ENCODE results near the gene IQSEC3.

IQSEC3 gene

GRCh38 chr12:202081-202731 lies 135.6 kb downstream of the IQSEC3 start:
- Histone ChIP-seq H3K4me1 (ENCODE audit: insufficient read depth, low read length) (no peaks in the 10 kb centered on the region), H3K4me2 (ENCODE audit: insufficient read depth, low read length) (no peak overlapping the region), H3K27me3 (ENCODE audit: insufficient read depth, low read length, poor library complexity) (no peaks in the 10 kb centered on the region), H3K27ac (ENCODE audit: low read length) (no peak overlapping the region), H3K36me3 (ENCODE audit: insufficient read depth, low read length) (no peaks in the 10 kb centered on the region), H3K79me2 (ENCODE audit: insufficient read depth, low read length) (no peaks in the 10 kb centered on the region), H3K9me3 (ENCODE audit: insufficient read depth, low read length, severe bottlenecking) (no peaks in the 10 kb centered on the region), H4K20me1 (ENCODE audit: insufficient read depth, low read length) (0 out of 2 replicates have a peak, but pooled peaks cover 5% of the 10 kb centered on the region), H3K9ac (ENCODE audit: low read depth, low read length) (no peak overlapping the region), H2AFZ (ENCODE audit: low read depth, low read length) (no peak overlapping the region), H3K4me3 (ENCODE audit: low read depth in 1 of 2, low read length in 2 of 2) (no peak overlapping the region)
- ATAC-seq (ENCODE audit: insufficient read depth, low read depth) (no peak), DNase-seq (no peak)
- TF ChIP-seq, protein P1, sequence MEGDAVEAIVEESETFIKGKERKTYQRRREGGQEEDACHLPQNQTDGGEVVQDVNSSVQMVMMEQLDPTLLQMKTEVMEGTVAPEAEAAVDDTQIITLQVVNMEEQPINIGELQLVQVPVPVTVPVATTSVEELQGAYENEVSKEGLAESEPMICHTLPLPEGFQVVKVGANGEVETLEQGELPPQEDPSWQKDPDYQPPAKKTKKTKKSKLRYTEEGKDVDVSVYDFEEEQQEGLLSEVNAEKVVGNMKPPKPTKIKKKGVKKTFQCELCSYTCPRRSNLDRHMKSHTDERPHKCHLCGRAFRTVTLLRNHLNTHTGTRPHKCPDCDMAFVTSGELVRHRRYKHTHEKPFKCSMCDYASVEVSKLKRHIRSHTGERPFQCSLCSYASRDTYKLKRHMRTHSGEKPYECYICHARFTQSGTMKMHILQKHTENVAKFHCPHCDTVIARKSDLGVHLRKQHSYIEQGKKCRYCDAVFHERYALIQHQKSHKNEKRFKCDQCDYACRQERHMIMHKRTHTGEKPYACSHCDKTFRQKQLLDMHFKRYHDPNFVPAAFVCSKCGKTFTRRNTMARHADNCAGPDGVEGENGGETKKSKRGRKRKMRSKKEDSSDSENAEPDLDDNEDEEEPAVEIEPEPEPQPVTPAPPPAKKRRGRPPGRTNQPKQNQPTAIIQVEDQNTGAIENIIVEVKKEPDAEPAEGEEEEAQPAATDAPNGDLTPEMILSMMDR (IDR thresholded peaks at IDR 0.05; ENCODE audit: borderline replicate concordance, extremely low read depth, low read length, poor library complexity, severe bottlenecking), result no peak
- no peak for TF ChIP-seq EZH2 (IDR thresholded peaks at IDR 0.05; ENCODE audit: borderline replicate concordance, low read depth, low read length, severe bottlenecking)

DNA sequence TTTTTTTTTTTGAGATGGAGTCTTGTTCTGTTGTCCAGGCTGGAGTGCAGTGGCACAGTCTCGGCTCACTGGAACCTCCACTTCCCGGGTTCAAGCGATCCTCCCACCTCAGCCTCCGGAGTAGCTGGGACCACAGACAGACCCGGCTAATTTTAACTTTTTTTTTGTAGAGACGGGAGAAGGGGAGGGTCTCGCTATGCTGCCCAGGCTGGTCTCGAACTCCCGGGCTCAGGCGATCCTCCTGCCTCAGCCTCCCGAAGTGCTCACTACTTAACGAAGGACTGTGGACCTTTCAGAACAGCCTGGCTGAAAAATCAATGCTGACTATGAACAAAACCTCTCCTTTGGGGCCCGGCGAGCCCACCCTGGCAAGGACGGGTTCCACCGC lies 136.5 kb downstream of the IQSEC3 start:
- no peak for ATAC-seq (ENCODE audit: insufficient read depth, low read depth)
- Histone ChIP-seq H3K9me3 (ENCODE audit: insufficient read depth, low read length, severe bottlenecking) (no peaks in the 10 kb centered on the region), H3K4me3 (ENCODE audit: low read depth in 1 of 2, low read length in 2 of 2) (no peak overlapping the region), H3K4me2 (ENCODE audit: insufficient read depth, low read length) (no peak overlapping the region), H3K4me1 (ENCODE audit: insufficient read depth, low read length) (no peaks in the 10 kb centered on the region), H3K79me2 (ENCODE audit: insufficient read depth, low read length) (no peaks in the 10 kb centered on the region), H3K36me3 (ENCODE audit: insufficient read depth, low read length) (no peaks in the 10 kb centered on the region), H3K27ac (ENCODE audit: low read length) (no peak overlapping the region), H4K20me1 (ENCODE audit: insufficient read depth, low read length) (0 out of 2 replicates have a peak, but pooled peaks cover 5% of the 10 kb centered on the region), H3K27me3 (ENCODE audit: insufficient read depth, low read length, poor library complexity) (no peaks in the 10 kb centered on the region), H3K9ac (ENCODE audit: low read depth, low read length) (no peak overlapping the region), H2AFZ (ENCODE audit: low read depth, low read length) (no peak overlapping the region)
- DNase-seq, result no peak
- no peak for TF ChIP-seq EZH2 (IDR thresholded peaks at IDR 0.05; ENCODE audit: borderline replicate concordance, low read depth, low read length, severe bottlenecking)
- TF ChIP-seq, protein P1 (IDR thresholded peaks at IDR 0.05; ENCODE audit: borderline replicate concordance, extremely low read depth, low read length, poor library complexity, severe bottlenecking), result no peak

DNA sequence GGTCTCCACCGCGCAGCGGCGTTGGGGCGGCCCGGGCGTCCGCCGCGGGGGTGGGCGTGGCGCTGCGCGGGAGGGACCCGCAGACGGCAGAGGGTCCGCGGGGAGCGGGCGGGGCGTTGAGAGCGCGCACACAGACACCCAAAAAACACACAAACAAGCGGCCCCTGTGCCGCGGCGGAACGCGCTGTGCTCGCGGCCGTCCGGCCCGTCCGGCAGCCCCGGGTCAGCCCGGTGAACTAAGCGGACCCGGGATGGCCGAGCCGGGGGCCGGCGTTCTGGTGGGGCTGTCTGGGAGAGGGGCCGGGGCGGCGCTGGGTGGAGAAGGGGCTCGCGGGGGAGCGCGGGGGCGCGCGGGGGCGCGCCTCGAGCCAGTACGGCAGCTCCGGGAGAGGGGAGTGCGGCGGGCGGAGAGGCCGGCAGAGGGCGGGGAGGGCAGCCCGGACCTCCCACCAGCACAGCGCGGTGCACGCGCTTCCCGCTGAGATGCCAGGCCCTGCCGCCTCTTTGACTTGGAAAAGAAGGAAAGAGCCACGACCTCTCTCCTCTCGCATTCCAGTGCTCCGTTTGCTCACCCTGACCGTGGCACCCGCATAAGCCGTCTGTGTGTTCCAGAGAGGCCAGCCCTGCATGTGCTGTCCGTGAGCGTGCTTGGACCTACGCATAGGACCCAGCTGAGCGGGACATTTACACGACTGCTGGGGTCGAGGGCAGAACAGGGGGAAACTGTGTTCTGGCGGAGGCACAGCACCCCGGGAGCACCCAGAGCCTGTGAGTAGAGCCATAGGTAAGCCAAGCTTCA lies 137.1 kb downstream of the IQSEC3 start:
- H3K79me2 ChIP-seq (ENCODE audit: insufficient read depth, low read length), result no peaks in the 10 kb centered on the region
- no peaks in the 10 kb centered on the region for H3K9me3 ChIP-seq (ENCODE audit: insufficient read depth, low read length, severe bottlenecking)
- H4K20me1 ChIP-seq (ENCODE audit: insufficient read depth, low read length), result 0 out of 2 replicates have a peak, but pooled peaks cover 5% of the 10 kb centered on the region
- no peaks in the 10 kb centered on the region for H3K27me3 ChIP-seq (ENCODE audit: insufficient read depth, low read length, poor library complexity)
- no peak overlapping the region for H3K27ac ChIP-seq (ENCODE audit: low read length)
- ATAC-seq (ENCODE audit: insufficient read depth, low read depth) (no peak), DNase-seq (no peak)
- no peak overlapping the region for H2AFZ ChIP-seq (ENCODE audit: low read depth, low read length)
- no peaks in the 10 kb centered on the region for H3K4me1 ChIP-seq (ENCODE audit: insufficient read depth, low read length)
- no peak overlapping the region for H3K4me2 ChIP-seq (ENCODE audit: insufficient read depth, low read length)
- TF ChIP-seq, protein P1 (IDR thresholded peaks at IDR 0.05; ENCODE audit: borderline replicate concordance, extremely low read depth, low read length, poor library complexity, severe bottlenecking), result no peak
- TF ChIP-seq EZH2 (IDR thresholded peaks at IDR 0.05; ENCODE audit: borderline replicate concordance, low read depth, low read length, severe bottlenecking), result no peak
- no peak overlapping the region for H3K9ac ChIP-seq (ENCODE audit: low read depth, low read length)
- H3K4me3 ChIP-seq (ENCODE audit: low read depth in 1 of 2, low read length in 2 of 2), result no peak overlapping the region
- no peaks in the 10 kb centered on the region for H3K36me3 ChIP-seq (ENCODE audit: insufficient read depth, low read length)

Data from DND-41 (cell line).